ENCODE results near the gene KRABD2.
A peak's percentile ranks its signal among the peaks of the same experiment; 100 is the strongest.

Gene KRABD2

GRCh38 chr17:8376271-8377067 lies at the start of gene KRABD2:
TSS of gene KRABD2 (minus strand) at chr17:8376704.
- Histone ChIP-seq H3K4me1 (ENCODE audit: insufficient read depth, low read length, poor library complexity, severe bottlenecking) (peaks cover 42% of the 10 kb centered on the region), H3K27me3 (replicated peaks; ENCODE audit: insufficient read depth, low read depth, low read length, poor library complexity) (no peaks in the 10 kb centered on the region), H3K4me3 (ENCODE audit: low read depth, low read length, poor library complexity, severe bottlenecking) (peak within 1 kb of the TSS; percentile 92), H3K9me3 (ENCODE audit: low read depth, low read length, poor library complexity, severe bottlenecking) (no peaks in the 10 kb centered on the region), H3K36me3 (ENCODE audit: insufficient read depth, low read length, poor library complexity, severe bottlenecking) (peaks cover 51% of the 10 kb centered on the region), H3K27ac (ENCODE audit: low read depth, low read length, poor library complexity, severe bottlenecking) (peak within 1 kb of the TSS; percentile 91)
- intact Hi-C loops (cut with micrococcal nuclease; ENCODE audit: unreplicated experiment): loop anchor here (5.0 kb wide), 1 partner anchor 254 kb away; the partner anchor contains the start of gene HES7
- ChIA-PET CTCF (interaction anchor here (0.6 kb wide), 2 partner anchors 33 to 41 kb away, joined by 3 to 4 read pairs; no protein-coding TSS in a partner anchor), POLR2A (ENCODE audit: low non-redundant PET) (interaction anchor here (0.5 kb wide), 2 partner anchors 71 to 349 kb away, joined by 5 to 16 read pairs; no protein-coding TSS in a partner anchor)
- TF ChIP-seq CTCF (conservative IDR thresholded peaks at IDR 0.05; ENCODE audit: low read depth, low read length) (peak; percentile 74), EZH2 (IDR thresholded peaks at IDR 0.05; ENCODE audit: borderline replicate concordance, low read depth, low read length, poor library complexity, severe bottlenecking) (no peak)
- peak; percentile 94 for DNase-seq (ENCODE audit: low spot score)
- no TSS peak for BruUV-seq (replicated peaks)

- Histone ChIP-seq H3K9me3 (ENCODE audit: low read depth, low read length, poor library complexity, severe bottlenecking) (no peaks in the 10 kb centered on the region), H3K4me3 (ENCODE audit: low read depth, low read length, poor library complexity, severe bottlenecking) (no peak overlapping the region), H3K36me3 (ENCODE audit: insufficient read depth, low read length, poor library complexity, severe bottlenecking) (no peaks in the 10 kb centered on the region), H3K4me1 (ENCODE audit: insufficient read depth, low read length, poor library complexity, severe bottlenecking) (no peaks in the 10 kb centered on the region), H3K27ac (ENCODE audit: low read depth, low read length, poor library complexity, severe bottlenecking) (no peak overlapping the region), H3K27me3 (replicated peaks; ENCODE audit: insufficient read depth, low read depth, low read length, poor library complexity) (no peaks in the 10 kb centered on the region)
- DNase-seq (ENCODE audit: low spot score): no peak
- TF ChIP-seq CTCF (conservative IDR thresholded peaks at IDR 0.05; ENCODE audit: low read depth, low read length): no peak
- no peak for TF ChIP-seq EZH2 (IDR thresholded peaks at IDR 0.05; ENCODE audit: borderline replicate concordance, low read depth, low read length, poor library complexity, severe bottlenecking)
- POLR2A ChIA-PET (ENCODE audit: low non-redundant PET): no interaction called here
- intact Hi-C loops (cut with micrococcal nuclease; ENCODE audit: unreplicated experiment): no loop called here
- CTCF ChIA-PET: no interaction called here
- BruUV-seq (replicated peaks): no TSS peak
Observed at GRCh38 chr17:8421571-8421970, 45.1 kb upstream of the KRABD2 start.

- no peak overlapping the region for H3K27ac ChIP-seq (ENCODE audit: low read depth, low read length, poor library complexity, severe bottlenecking)
- no peaks in the 10 kb centered on the region for H3K36me3 ChIP-seq (ENCODE audit: insufficient read depth, low read length, poor library complexity, severe bottlenecking)
- no peak overlapping the region for H3K4me3 ChIP-seq (ENCODE audit: low read depth, low read length, poor library complexity, severe bottlenecking)
- POLR2A ChIA-PET (ENCODE audit: low non-redundant PET): no interaction called here
- H3K9me3 ChIP-seq (ENCODE audit: low read depth, low read length, poor library complexity, severe bottlenecking): no peaks in the 10 kb centered on the region
- H3K4me1 ChIP-seq (ENCODE audit: insufficient read depth, low read length, poor library complexity, severe bottlenecking): no peaks in the 10 kb centered on the region
- TF ChIP-seq CTCF (conservative IDR thresholded peaks at IDR 0.05; ENCODE audit: low read depth, low read length) (no peak), EZH2 (IDR thresholded peaks at IDR 0.05; ENCODE audit: borderline replicate concordance, low read depth, low read length, poor library complexity, severe bottlenecking) (no peak)
- CTCF ChIA-PET: interaction anchor here (1.2 kb wide), 1 partner anchor 10 kb away, joined by 5 read pairs; no protein-coding TSS in a partner anchor
- no peaks in the 10 kb centered on the region for H3K27me3 ChIP-seq (replicated peaks; ENCODE audit: insufficient read depth, low read depth, low read length, poor library complexity)
- DNase-seq (ENCODE audit: low spot score): no peak
- intact Hi-C loops (cut with micrococcal nuclease; ENCODE audit: unreplicated experiment): no loop called here
- BruUV-seq (replicated peaks): no TSS peak
Observed at GRCh38 chr17:8420041-8420934, 43.8 kb upstream of the KRABD2 start.
